Forelimb muscle (tissue), 1 donor: Measurements from ENCODE around the gene TMEM69. TPM values are rescaled to one million over a fixed set of nuclear protein-coding genes. Genes with fewer than 3 reads are reported as not detected.
"Not testable (repeated sequence)": the region's sequence is repeated elsewhere in the genome, so short reads cannot be mapped to it uniquely, and the experiment has no call there.

Experiments
- DNase-seq: peaks from one replicate; pipeline ENCODE4 v3.0.0-alpha.2; 2013; ENCODE audit warnings: low read depth
- polyA plus RNA-seq: library from polyadenylated mRNA; unstranded; fragments of 120-200 nt; gene quantifications from one replicate; pipeline ENCODE4 v1.2.1, GENCODE V29; 2013; ENCODE audit not compliant: insufficient read length

The TMEM69 gene
- polyA plus RNA-seq, 1 donor, result 28.2 TPM

- no peak for DNase-seq
Observed at GRCh38 chr1:45677751-45678245, 10.2 kb upstream of the TMEM69 start.

DNA sequence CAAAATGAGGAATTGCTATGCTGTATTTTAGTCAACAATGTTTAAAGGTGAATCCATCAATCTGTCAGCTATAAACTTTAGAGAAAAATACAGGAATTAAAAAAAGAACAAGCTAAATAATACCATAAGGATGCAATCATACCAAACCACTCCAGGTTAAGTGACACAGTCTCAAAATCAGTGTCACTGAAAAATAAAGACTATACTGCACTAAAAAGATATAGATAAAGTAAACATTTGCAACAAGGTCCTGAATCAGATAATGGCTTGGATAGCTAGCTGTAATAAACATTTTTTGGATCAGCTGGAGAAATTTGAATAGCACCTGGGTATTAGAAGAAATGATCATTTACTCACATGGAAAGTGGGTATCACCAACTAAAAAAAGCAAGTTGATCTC lies 9.5 kb upstream of the TMEM69 start:
- no peak for DNase-seq

GRCh38 chr1:45679123-45679522 lies 8.9 kb upstream of the TMEM69 start:
- DNase-seq, result no peak

- no peak for DNase-seq
Observed at GRCh38 chr1:45682942-45683341, 5.0 kb upstream of the TMEM69 start.

GRCh38 chr1:45684402-45684801 lies 3.6 kb upstream of the TMEM69 start:
- DNase-seq, result no peak

GRCh38 chr1:45685308-45686014 lies 2.5 kb upstream of the TMEM69 start:
- peak; percentile 11 for DNase-seq

DNA sequence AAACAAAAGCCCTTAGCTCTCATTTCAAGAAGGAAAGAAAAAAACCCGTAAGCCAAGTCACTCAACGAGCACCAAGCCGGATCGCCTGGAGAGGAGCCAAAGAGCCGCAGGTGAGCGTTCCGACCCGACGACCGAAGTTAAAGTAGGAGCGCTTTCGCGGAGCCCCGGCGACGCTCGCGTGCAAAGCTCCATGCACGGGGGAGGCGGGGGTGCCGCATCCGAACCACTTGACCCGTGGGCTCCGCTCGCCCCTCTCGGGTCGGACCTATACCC lies 2.0 kb upstream of the TMEM69 start:
- DNase-seq, result peak; percentile 11

DNA sequence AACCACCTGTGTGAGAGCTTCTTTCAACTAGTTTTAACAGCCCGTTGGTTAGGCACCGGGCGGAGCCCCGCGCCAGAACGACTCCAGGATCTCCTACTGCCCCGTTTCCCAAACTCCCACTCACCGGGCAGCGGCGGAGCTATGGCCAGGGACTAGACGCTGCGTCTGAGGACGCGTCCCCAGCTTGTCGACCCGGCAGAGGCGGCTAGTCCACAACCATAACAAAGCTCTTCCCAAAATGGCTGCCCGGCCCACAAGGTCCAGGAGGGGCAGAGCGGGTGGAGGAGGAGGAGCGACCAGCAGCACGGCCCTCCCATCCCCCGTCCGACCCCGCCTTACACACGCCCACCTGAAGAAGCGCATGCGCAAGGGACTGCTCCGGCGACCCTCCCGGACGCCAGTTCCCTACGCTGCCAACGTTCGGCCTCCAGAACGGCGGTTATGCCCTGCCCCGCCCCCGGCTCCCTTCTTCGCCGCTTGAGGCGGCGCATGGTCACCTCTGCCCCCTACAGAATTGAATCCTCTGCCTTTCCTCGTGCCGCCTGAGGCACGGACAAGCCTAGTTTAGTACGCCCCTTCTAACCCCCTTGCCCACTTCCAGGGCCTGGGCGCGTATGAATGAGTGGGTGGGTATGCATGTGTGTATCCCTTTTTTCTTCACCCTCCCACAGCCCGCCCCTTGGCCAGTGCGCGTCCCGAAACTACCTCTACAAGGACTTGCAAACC lies 1.5 kb upstream of the TMEM69 start, which contains the start of gene GPBP1L1:
Gene GPBP1L1 (minus strand): TSS at position 246 of the 726 bp plus-strand sequence. CDS start 27,446 bp downstream, outside the sequence.
- peak; percentile 91 for DNase-seq

DNA sequence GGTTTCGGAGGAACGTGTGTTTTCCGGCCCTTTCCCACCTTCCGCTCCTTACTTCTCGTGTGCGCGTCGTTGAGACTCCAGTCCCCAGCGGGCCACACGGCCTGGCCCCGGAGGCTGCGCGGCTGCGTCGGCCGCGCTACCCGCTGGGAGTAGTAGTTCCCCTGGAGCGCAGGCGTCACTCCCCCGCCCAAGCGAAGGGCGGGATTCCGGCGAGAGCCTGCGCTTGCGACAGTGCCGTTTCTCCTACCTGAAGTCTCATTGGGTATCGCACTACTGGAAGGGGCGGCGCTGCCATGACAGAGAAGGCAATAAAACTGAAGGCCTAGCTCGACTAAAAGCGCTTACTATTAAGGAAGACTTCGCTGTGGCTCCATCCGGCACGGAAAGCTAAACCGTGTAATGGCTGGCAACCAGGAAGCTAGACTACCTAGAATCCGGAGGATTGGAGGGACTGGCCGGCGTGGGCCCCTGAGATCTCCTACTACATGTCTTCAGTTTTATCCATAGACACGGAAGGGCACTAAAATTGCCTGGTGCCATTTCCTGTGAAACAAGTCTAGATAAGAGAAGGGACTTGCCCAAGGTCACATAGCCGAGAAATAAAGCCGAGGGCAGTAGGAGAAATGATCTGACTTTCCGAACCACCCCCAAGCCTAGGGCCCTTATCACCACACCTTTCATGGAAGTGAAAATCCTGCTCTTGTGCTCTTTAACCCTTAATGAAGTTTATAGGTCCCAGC lies 797 bp upstream of the TMEM69 start:
- peak; percentile 98 for DNase-seq

GRCh38 chr1:45693811-45694210 lies 5.8 kb downstream of the TMEM69 start:
- DNase-seq, result not testable (repeated sequence)

DNA sequence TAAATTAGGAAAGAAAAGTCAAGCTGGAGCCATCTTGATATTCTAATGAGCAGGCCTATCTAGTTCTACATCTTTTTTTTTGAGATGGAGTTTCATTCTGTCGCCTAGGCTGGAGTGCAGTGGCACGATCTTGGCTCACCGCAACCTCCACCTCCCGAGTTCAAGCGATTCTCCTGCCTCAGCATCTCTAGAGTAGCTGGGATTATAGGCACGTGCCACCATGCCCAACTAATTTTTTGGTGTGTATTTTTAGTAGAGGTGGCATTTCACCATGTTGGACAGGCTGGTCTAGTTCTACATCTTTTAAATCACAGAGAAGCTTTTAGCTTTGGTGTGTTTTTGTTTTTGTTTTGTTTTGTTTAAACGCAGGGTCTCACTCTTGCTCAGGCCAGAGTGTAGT lies 6.8 kb downstream of the TMEM69 start:
- DNase-seq, result no peak

- no peak for DNase-seq
Observed at GRCh38 chr1:45704637-45705036, 16.7 kb downstream of the TMEM69 start.

GRCh38 chr1:45713711-45714110 lies 25.7 kb downstream of the TMEM69 start:
- no peak for DNase-seq

GRCh38 chr1:45716700-45717099 lies 28.7 kb downstream of the TMEM69 start:
- DNase-seq, result no peak

- not testable (repeated sequence) for DNase-seq
Observed at GRCh38 chr1:45717386-45717785, 29.4 kb downstream of the TMEM69 start.

- DNase-seq, result no peak
Observed at GRCh38 chr1:45718289-45718688, 30.3 kb downstream of the TMEM69 start.

- no peak for DNase-seq
Observed at GRCh38 chr1:45721207-45721606, 33.2 kb downstream of the TMEM69 start.

DNA sequence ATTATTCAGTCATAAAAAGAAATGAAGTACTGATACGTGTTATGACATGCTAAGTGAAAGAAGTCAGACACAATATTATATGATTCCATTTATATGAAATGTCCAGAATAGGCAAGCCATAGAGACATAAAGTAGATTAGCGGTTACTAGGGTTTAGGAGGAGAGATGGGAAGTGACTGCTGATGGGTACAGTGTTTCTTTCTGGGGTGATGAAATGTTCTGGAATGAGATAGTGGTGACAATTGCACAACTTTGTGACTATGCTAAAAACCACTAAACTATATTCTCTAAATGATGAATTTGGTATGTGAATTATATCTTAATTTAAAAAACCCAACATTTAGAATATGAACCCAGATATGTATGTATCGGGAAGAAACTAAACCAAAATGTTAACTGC lies 34.8 kb downstream of the TMEM69 start:
- no peak for DNase-seq

GRCh38 chr1:45723248-45723930 lies 35.4 kb downstream of the TMEM69 start:
- DNase-seq, result no peak

DNA sequence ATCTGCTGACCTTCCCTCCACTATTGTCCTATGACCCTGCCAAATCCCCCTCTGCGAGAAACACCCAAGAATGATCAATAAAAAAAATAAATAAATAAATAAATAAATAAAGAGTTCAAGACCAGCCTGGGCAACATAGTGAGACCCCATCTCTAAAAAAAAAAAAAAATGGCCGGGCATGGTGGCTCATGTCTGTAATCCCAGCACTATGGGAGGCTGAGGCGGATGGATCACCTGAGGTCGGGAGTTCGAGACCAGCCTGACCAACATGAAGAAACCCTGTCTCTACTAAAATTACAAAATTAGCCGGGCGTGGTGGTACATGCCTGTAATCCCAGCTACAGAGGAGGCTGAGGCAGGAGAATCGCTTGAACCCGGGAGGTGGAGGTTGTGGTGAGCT lies 38.0 kb downstream of the TMEM69 start:
- DNase-seq, result not testable (repeated sequence)

GRCh38 chr1:45730075-45730779 lies 42.2 kb downstream of the TMEM69 start:
- DNase-seq, result no peak
